GM04503 (cell line): Measurements from ENCODE around the gene CHRND.

Experiments used
- DNase-seq: peaks from one replicate; pipeline ENCODE4 v3.0.0-alpha.2; 2012; ENCODE audit warnings: low read depth

The CHRND gene

DNA sequence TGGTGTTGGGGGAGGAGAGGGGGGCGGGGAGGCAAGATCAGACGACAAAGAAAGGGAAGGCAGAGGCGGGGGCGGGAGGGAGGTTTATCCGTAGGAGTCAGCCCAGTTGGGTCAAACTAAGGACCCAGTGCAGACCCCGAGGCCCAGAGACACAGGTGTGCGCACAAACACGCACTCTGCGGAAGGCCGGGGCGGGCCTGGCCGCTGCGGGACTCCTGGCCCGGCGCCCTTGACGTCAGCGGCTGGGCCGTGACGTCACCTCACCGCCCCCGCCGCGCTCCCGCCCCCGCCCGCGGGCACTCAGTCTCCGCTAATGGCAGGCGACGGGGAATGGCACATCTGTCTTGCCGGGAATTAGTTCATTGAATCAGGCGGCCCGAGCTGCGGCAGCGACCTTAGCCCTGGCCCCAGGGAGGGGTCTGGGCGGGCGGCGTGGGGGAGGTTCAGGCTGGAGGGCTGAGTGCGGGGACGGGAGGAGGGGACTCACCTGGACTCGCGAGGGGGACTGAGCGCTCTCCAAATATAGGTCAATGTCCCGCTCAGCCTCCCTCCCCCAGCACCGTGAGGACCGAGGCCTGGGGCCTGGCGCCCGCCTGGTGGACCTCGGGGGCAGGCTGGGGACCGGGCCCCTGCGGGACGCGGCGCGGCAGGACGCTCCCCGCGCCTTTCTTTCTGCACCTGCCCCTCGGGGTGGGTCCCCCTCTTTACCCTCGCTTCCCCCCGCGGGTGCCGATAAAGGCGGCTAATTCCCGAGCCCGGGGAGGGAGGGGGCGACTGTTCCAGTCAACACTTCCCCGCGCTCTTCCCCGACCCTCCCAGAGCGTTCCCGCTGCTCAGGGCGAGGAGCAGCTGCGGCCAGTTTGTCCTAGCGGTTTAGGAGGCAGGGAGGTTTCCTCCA is 22.8 kb upstream of the CHRND start:
- no peak for DNase-seq

DNA sequence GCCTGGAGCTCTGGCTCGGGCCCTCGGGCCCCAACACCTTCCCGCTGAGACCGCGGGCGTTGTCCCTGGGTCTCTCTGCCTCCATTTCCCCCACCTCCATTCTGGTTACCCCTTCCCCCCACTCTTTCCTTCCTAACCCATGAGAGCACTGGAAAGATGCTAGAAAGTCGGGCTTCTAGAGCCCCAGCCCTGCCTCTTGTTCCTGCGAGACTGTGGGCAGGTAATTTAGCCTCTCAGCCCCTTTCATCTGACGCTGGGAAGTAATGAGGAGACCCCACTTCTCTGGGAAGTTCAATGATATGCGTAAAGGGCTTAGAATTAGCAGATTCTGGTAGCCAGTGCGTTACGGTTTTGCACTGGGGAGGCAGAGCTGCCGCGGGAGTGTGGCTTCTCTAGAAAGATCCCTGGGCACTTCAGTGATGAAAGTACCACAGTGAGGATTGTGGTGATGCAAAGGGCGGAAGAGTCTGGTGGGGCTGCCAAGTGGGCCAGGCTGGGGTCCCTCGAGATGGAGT is 22.1 kb upstream of the CHRND start:
- no peak for DNase-seq

DNA sequence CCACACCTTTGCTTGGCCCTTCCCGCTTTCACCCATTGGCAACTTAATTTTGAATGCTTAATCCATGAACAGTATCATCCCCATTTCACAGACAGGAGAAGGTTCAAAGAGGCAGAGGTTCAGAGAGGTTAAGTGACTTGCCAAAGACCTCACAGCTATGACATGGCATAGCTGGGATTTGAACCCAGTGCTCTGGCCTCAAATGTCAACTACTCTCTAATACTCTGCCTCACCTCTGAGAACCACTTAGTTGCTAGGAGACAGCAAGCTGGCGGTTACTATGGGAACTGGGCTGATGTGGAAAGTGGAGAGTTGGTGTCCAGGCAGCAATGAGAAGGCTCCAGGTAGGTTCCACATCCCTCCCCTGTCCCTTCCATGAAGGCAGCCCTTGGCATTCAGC is 21.5 kb upstream of the CHRND start:
- no peak for DNase-seq

DNA sequence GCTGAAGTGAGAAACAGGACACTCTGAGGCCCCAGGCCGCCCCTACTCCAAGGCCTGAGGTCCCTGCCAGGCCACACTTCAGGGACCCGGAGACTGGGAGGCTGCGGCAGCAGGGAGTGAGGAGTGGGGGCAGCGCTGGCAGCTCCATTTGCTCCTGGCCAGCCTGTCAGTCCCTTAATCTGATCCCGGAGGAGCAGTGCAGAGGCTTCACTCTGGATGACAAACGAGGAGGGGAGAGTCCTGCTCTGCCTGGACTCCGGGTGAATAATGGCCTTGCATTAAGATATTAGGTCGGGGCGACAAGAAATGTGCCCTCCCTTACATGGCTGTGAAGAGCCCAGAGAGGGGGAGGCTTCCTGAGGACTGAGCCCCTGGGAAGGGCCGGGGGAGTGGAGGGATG is 20.1 kb upstream of the CHRND start:
- no peak for DNase-seq

DNA sequence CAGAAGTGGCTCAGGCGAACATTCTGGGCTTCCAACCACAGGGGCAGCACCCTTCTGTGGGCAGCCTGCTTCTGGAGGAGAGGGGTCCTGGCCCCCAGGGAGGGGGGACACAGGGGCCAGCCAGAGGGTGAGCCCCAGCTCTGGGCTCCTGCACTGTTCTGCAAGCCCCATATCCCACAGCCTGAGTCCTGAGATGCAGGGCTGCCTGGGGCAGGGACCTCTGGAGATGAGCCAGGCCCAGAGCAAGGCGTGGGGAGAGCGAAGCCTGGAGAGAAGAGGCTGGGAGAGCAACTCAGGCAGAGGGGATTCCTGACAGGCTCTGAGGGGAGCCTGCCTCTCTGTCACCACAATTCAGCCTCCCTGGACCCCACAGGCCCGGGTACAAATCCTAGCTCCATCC is 19.3 kb upstream of the CHRND start:
- DNase-seq: no peak

- no peak for DNase-seq
Measured at GRCh38 chr2:232508251-232508650, 17.7 kb upstream of the CHRND start.

GRCh38 chr2:232511336-232511890 is 14.5 kb upstream of the CHRND start:
- no peak for DNase-seq

- no peak for DNase-seq
Measured at GRCh38 chr2:232512602-232513001, 13.4 kb upstream of the CHRND start.

DNA sequence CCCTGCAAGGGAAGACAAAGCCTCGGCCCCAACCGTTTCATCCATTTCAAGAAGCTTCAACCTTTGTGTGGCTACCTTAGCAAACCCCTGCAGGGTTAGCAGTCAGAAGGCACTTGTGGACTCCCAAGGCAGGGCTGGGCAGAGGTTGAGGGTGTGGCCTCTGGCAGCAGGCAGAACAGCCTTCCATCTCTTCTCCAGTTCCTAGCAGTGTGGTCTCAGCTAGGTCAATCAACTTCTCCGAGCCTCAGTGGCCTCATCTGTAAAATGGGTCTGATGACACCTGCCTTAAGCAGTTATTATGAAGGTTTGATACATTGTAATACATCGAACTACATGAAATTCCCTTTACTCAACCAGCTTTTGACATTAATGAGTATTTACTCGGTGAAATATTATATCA is 12.6 kb upstream of the CHRND start:
- DNase-seq: no peak

- no peak for DNase-seq
Measured at GRCh38 chr2:232515639-232516038, 10.3 kb upstream of the CHRND start.

- DNase-seq: no peak
Measured at GRCh38 chr2:232516551-232516950, 9.4 kb upstream of the CHRND start.

GRCh38 chr2:232518844-232519243 is 7.1 kb upstream of the CHRND start:
- no peak for DNase-seq

- no peak for DNase-seq
Measured at GRCh38 chr2:232519581-232520438, 6.2 kb upstream of the CHRND start, which contains the start of gene PRSS56. TSS of gene PRSS56 (plus strand) at chr2:232520388. CDS start at chr2:232520599, 211 bp downstream.

DNA sequence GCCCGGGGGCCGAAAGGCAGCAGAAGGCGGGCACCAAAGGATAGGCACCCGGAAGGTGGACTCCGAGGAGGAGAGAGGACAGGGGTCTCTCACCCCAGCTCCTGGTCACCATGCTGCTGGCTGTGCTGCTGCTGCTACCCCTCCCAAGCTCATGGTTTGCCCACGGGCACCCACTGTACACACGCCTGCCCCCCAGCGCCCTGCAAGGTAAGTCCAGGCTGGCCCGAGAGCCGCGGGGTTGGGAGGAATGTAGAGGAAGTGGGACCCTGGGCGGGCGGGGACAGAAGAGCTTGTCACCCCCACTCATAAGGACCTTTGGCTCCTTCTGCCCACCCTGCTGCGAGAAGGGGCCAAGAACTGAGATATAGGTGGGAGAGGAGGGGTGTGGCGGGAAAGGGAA is 5.5 kb upstream of the CHRND start:
- no peak for DNase-seq

GRCh38 chr2:232521098-232521497 is 4.9 kb upstream of the CHRND start:
- no peak for DNase-seq

- DNase-seq: no peak
Measured at GRCh38 chr2:232521959-232522622, 3.9 kb upstream of the CHRND start.

DNA sequence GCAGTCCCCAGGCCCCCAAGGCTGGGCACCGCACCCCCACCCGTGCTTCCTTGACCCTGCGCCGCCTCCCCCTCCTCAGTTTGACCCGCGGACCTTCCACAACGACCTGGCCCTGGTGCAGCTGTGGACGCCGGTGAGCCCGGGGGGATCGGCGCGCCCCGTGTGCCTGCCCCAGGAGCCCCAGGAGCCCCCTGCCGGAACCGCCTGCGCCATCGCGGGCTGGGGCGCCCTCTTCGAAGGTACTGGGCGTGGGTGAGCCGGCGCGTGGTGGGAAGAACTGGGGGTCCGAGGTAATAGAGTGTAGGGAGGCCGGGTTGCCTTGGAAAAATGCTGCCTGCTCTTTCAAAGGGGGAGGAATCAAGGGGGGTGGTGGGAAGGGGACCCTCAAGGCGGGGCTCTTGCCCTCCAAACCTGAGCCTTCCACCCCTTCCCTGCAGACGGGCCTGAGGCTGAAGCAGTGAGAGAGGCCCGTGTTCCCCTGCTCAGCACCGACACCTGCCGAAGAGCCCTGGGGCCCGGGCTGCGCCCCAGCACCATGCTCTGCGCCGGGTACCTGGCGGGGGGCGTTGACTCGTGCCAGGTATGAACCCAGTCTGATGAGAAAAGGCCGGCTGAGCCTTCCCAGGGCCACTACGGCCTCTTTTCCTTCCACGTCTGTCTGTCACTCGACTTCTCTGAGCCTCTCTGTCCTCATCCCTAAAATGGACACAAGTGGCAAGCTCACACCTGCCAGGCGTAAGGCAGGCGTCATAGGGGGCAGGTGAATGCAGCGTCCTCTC is 3.1 kb upstream of the CHRND start:
- DNase-seq: no peak

DNA sequence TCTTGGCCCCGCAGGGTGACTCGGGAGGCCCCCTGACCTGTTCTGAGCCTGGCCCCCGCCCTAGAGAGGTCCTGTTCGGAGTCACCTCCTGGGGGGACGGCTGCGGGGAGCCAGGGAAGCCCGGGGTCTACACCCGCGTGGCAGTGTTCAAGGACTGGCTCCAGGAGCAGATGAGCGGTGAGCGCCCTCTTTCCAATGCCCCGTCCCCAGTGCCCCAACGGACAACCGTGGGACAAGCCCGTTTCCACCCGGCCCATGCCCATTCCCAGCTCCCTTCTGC is 2.6 kb upstream of the CHRND start:
- no peak for DNase-seq

GRCh38 chr2:232523682-232524597 is 2.0 kb upstream of the CHRND start:
- no peak for DNase-seq

DNA sequence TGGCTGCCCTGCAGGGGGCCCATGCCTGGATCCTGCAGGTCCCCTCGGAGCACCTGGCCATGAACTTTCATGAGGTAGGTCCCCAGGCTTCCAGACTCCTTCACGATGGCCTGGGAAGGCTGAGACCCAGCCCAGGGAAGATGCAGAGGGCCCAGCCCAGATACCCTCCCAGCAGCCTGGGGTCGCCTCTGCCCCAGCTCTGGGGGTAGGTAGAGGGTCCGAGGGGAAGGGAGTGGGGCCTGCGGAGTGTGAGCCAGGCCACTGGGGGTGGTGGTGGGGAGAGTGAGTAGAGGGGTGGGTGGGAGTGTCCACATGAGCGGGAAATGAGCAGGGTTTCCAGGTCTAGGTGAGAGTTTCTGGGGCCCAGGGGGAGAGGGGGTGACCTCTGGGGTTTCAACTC is 1.2 kb upstream of the CHRND start:
- DNase-seq: no peak
